Kidney capillary endothelial cell (primary cell): ENCODE results near the gene MXRA8.
A peak's percentile ranks its signal among the peaks of the same experiment; 100 is the strongest.

Source experiments
- DNase-seq: peaks from one replicate; pipeline ENCODE4 v3.0.0-alpha.2; 2018; ENCODE audit warnings: low spot score

The MXRA8 gene

GRCh38 chr1:1335792-1336248 lies 22.5 kb downstream of the MXRA8 start:
- no peak for DNase-seq

GRCh38 chr1:1335283-1335682 lies 23.1 kb downstream of the MXRA8 start:
- DNase-seq = no peak

GRCh38 chr1:1334835-1335234 lies 23.5 kb downstream of the MXRA8 start:
- no peak for DNase-seq

GRCh38 chr1:1333551-1334241 lies 24.7 kb downstream of the MXRA8 start:
- no peak for DNase-seq

- DNase-seq = no peak
These were observed 25.4 kb downstream of the MXRA8 start for GRCh38 chr1:1332774-1333480.

GRCh38 chr1:1332031-1332755 lies 26.2 kb downstream of the MXRA8 start:
- no peak for DNase-seq

GRCh38 chr1:1331068-1331965 lies 27.0 kb downstream of the MXRA8 start, which contains the start of gene TAS1R3:
Gene TAS1R3 (plus strand): TSS chr1:1331280. CDS start chr1:1331346, 66 bp downstream.
- DNase-seq = no peak

GRCh38 chr1:1330366-1331067 lies 27.8 kb downstream of the MXRA8 start:
- no peak for DNase-seq

GRCh38 chr1:1329304-1330210 lies 28.8 kb downstream of the MXRA8 start:
- DNase-seq = no peak

- DNase-seq = no peak
These were observed 30.1 kb downstream of the MXRA8 start for GRCh38 chr1:1328254-1328653.

- DNase-seq = no peak
These were observed 31.1 kb downstream of the MXRA8 start for GRCh38 chr1:1327291-1327690.

- DNase-seq = no peak
These were observed 32.2 kb downstream of the MXRA8 start for GRCh38 chr1:1326075-1326605.

- no peak for DNase-seq
These were observed 32.9 kb downstream of the MXRA8 start for GRCh38 chr1:1325288-1326074.

- DNase-seq = peak; percentile 82
These were observed 33.6 kb downstream of the MXRA8 start, which contains the start of the genes CPTP and INTS11 for GRCh38 chr1:1324524-1325287. Gene CPTP (plus strand): TSS chr1:1324802. CDS start chr1:1326911, 2,109 bp downstream. Gene INTS11 (minus strand): TSS chr1:1324660. CDS start chr1:1324608, 52 bp downstream.

GRCh38 chr1:1324084-1324523 lies 34.3 kb downstream of the MXRA8 start:
- no peak for DNase-seq

- no peak for DNase-seq
These were observed 35.4 kb downstream of the MXRA8 start for GRCh38 chr1:1322952-1323351.

GRCh38 chr1:1322418-1322817 lies 35.9 kb downstream of the MXRA8 start:
- no peak for DNase-seq

GRCh38 chr1:1321477-1321876 lies 36.9 kb downstream of the MXRA8 start:
- no peak for DNase-seq
